Liver (tissue), 9 donors: ENCODE measurements around the gene STEAP2. TPM values are rescaled to one million over a fixed set of nuclear protein-coding genes. Genes with fewer than 3 reads are reported as not detected.

Source experiments
- DNase-seq: peaks from one replicate; pipeline ENCODE4 v3.0.0-alpha.2; 2017; ENCODE audit warnings: low spot score
- H3K27ac ChIP-seq, 2 donors: one replicate each; pipeline ENCODE4 v1.7.0; 2013; ENCODE audit warnings: inconsistent platforms in 2 of 2, low read length in 2 of 2, control low read depth in 1 of 2, low read depth in 1 of 2, mild to moderate bottlenecking in 1 of 2
- H3K27me3 ChIP-seq, 4 donors: one replicate each; pipeline versions ENCODE4 v1.6.1 to v1.7.0; 2013; ENCODE audit warnings: low read length in 3 of 4, inconsistent platforms in 1 of 4, mild to moderate bottlenecking in 1 of 4, moderate library complexity in 1 of 4; ENCODE audit not compliant: control insufficient read depth in 4 of 4, insufficient read depth in 4 of 4
- H3K36me3 ChIP-seq, 4 donors: one replicate each; pipeline versions ENCODE4 v1.6.1 to v1.7.0; 2013; ENCODE audit warnings: low read length in 3 of 4, mild to moderate bottlenecking in 3 of 4, low read depth in 1 of 4, moderate library complexity in 1 of 4; ENCODE audit not compliant: control insufficient read depth in 4 of 4, insufficient read depth in 3 of 4
- H3K4me1 ChIP-seq, 4 donors: one replicate each; pipeline versions ENCODE4 v1.6.1 to v1.7.0; 2013; ENCODE audit warnings: low read length in 3 of 4, mild to moderate bottlenecking in 3 of 4, moderate library complexity in 1 of 4; ENCODE audit not compliant: control insufficient read depth in 4 of 4, insufficient read depth in 4 of 4
- H3K4me3 ChIP-seq, 3 donors: one replicate each; pipeline versions ENCODE4 v1.6.1 to v1.7.0; 2013; ENCODE audit warnings: low read length in 3 of 3, control low read depth in 1 of 3, low read depth in 1 of 3, mild to moderate bottlenecking in 1 of 3
- H3K9ac ChIP-seq, 2 donors: one replicate each; pipeline ENCODE4 v1.7.0; 2013; ENCODE audit warnings: low read length in 2 of 2, mild to moderate bottlenecking in 2 of 2, moderate library complexity in 2 of 2, control low read depth in 1 of 2, low read depth in 1 of 2
- H3K9me3 ChIP-seq, 4 donors: one replicate each; pipeline versions ENCODE4 v1.6.1 to v1.7.0; 2013; ENCODE audit warnings: low read length in 3 of 4; ENCODE audit not compliant: control insufficient read depth in 4 of 4
- CTCF ChIP-seq: fragments of 150-350 bp; IDR thresholded peaks from 2 replicates; pipeline ENCODE4 v1.5.1; 2017; ENCODE audit warnings: improper control_type of control experiment, low read depth, low read length; ENCODE audit not compliant: missing input control
- EGR1 ChIP-seq, 2 donors: IDR thresholded peaks; 2 replicates each; pipeline ENCODE4 v1.6.1; 2016 to 2018; ENCODE audit warnings: antibody characterized with exemption in 2 of 2, low read depth in 2 of 2
- FOXA1 ChIP-seq: IDR thresholded peaks from 2 replicates; pipeline ENCODE4 v1.6.1; 2016; ENCODE audit warnings: antibody characterized with exemption
- FOXA2 ChIP-seq: IDR thresholded peaks from 2 replicates; pipeline ENCODE4 v1.6.1; 2016; ENCODE audit warnings: antibody characterized with exemption
- GABPA ChIP-seq, 2 donors: IDR thresholded peaks in 1 of 2; conservative IDR thresholded peaks in 1 of 2; 2 replicates each; pipeline ENCODE4 v1.6.1; 2016; ENCODE audit warnings: antibody characterized with exemption in 2 of 2, mild to moderate bottlenecking in 1 of 2, moderate library complexity in 1 of 2
- HNF4A ChIP-seq, 2 donors: conservative IDR thresholded peaks; 2 replicates each; pipeline ENCODE4 v1.6.1; 2016; ENCODE audit warnings: antibody characterized with exemption in 2 of 2, mild to moderate bottlenecking in 2 of 2
- HNF4G ChIP-seq: IDR thresholded peaks from 2 replicates; pipeline ENCODE4 v1.6.1; 2016; ENCODE audit warnings: antibody characterized with exemption
- JUND ChIP-seq, 2 donors: IDR thresholded peaks; 2 replicates each; pipeline ENCODE4 v1.6.1; 2016; ENCODE audit warnings: antibody characterized with exemption in 2 of 2
- MAX ChIP-seq: IDR thresholded peaks from 2 replicates; pipeline ENCODE4 v1.6.1; 2016; ENCODE audit warnings: antibody characterized with exemption
- NR2F2 ChIP-seq: IDR thresholded peaks from 2 replicates; pipeline ENCODE4 v1.6.1; 2016; ENCODE audit warnings: antibody characterized with exemption
- RAD21 ChIP-seq, 2 donors: IDR thresholded peaks; 2 replicates each; pipeline ENCODE4 v1.6.1; 2016; ENCODE audit warnings: antibody characterized with exemption in 2 of 2, mild to moderate bottlenecking in 2 of 2
- REST ChIP-seq: IDR thresholded peaks from 2 replicates; pipeline ENCODE4 v1.6.1; 2016; ENCODE audit warnings: antibody characterized with exemption, mild to moderate bottlenecking
- RXRA ChIP-seq, 2 donors: IDR thresholded peaks; 2 replicates each; pipeline ENCODE4 v1.6.1; 2017 to 2018; ENCODE audit warnings: antibody characterized with exemption in 2 of 2, mild to moderate bottlenecking in 1 of 2
- SP1 ChIP-seq: IDR thresholded peaks from 2 replicates; pipeline ENCODE4 v1.6.1; 2018; ENCODE audit warnings: antibody characterized with exemption, mild to moderate bottlenecking
- TAF1 ChIP-seq: conservative IDR thresholded peaks from 2 replicates; pipeline ENCODE4 v1.6.1; 2016; ENCODE audit warnings: antibody characterized with exemption, mild to moderate bottlenecking
- YY1 ChIP-seq: IDR thresholded peaks from 2 replicates; pipeline ENCODE4 v1.6.1; 2016; ENCODE audit warnings: antibody characterized with exemption, mild to moderate bottlenecking
- WGBS: extraction: QIAGEN DNeasy Blood & Tissue Kit; methylation state at CpG from one replicate; pipeline ENCODE4 v1.1.7; 2013; 5-methylcytosine and 5-hydroxymethylcytosine counted together
- polyA plus RNA-seq, 2 donors: library from polyadenylated mRNA; stranded (reverse) in 1 of 2; unstranded in 1 of 2; fragments of 200-250 nt in 1 of 2; fragments of >200 nt in 1 of 2; fragmentation: Nextera tagmentation in 1 of 2; extraction: Ambion mirVana in 1 of 2; gene quantifications; one replicate each; pipeline versions ENCODE4 v1.2.1 to v1.2.3, GENCODE V29; 2013 to 2015
- total RNA-seq, 2 donors: library from RNA; depleted of rRNA; stranded (reverse); fragments of >200 nt; gene quantifications; one replicate each; pipeline ENCODE4 v1.2.3, GENCODE V29; 2014
- TF ChIP-seq, protein P1 (sequence below): IDR thresholded peaks from 2 replicates; pipeline ENCODE4 v1.6.1; 2016; ENCODE audit warnings: antibody characterized with exemption
- TF ChIP-seq, protein P2 (sequence below): IDR thresholded peaks from 2 replicates; pipeline ENCODE4 v1.6.1; 2016; ENCODE audit warnings: antibody characterized with exemption
- donor health status: healthy.
- donor health status: healthy.
- donor health status: healthy.
- donor health status: healthy.
- donor health status: healthy.

STEAP2 gene
- total and polyA plus RNA-seq, 4 donors: 1.2 to 25.9 (median 5.2) TPM

- H3K9ac ChIP-seq: no peak overlapping the region
- H3K4me3 ChIP-seq: no peak overlapping the region
- 88% methylated on average over 2 of the region's 2 CpGs for WGBS
- peaks cover 0 to 2% (median under 1%) of the 10 kb centered on the region in 4 donors for H3K4me1 ChIP-seq
- H3K36me3 ChIP-seq: no peaks in the 10 kb centered on the region
- H3K9me3 ChIP-seq: no peaks in the 10 kb centered on the region
- TF ChIP-seq RXRA (IDR thresholded peaks at IDR 0.05) (no peak), RAD21 (IDR thresholded peaks at IDR 0.05) (no peak), TAF1 (no peak), GABPA (IDR thresholded peaks at IDR 0.05 in 1 of 2, conservative IDR thresholded peaks at IDR 0.05 in 1 of 2) (no peak), SP1 (no peak), FOXA1 (no peak), NR2F2 (no peak), HNF4G (no peak), FOXA2 (no peak), YY1 (no peak), CTCF (no peak), MAX (no peak), EGR1 (IDR thresholded peaks at IDR 0.05; ENCODE audit: low read depth in 2 of 2) (no peak), HNF4A (conservative IDR thresholded peaks at IDR 0.05) (no peak), REST (no peak), JUND (IDR thresholded peaks at IDR 0.05) (no peak)
- TF ChIP-seq, protein P1, sequence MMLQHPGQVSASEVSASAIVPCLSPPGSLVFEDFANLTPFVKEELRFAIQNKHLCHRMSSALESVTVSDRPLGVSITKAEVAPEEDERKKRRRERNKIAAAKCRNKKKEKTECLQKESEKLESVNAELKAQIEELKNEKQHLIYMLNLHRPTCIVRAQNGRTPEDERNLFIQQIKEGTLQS: no peak
- TF ChIP-seq, protein P2, sequence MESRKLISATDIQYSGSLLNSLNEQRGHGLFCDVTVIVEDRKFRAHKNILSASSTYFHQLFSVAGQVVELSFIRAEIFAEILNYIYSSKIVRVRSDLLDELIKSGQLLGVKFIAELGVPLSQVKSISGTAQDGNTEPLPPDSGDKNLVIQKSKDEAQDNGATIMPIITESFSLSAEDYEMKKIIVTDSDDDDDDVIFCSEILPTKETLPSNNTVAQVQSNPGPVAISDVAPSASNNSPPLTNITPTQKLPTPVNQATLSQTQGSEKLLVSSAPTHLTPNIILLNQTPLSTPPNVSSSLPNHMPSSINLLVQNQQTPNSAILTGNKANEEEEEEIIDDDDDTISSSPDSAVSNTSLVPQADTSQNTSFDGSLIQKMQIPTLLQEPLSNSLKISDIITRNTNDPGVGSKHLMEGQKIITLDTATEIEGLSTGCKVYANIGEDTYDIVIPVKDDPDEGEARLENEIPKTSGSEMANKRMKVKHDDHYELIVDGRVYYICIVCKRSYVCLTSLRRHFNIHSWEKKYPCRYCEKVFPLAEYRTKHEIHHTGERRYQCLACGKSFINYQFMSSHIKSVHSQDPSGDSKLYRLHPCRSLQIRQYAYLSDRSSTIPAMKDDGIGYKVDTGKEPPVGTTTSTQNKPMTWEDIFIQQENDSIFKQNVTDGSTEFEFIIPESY: no peak
- no peak for DNase-seq
- H3K27ac ChIP-seq: no peak overlapping the region
- no peaks in the 10 kb centered on the region for H3K27me3 ChIP-seq
These were observed 19.3 kb downstream of the STEAP2 start for GRCh38 chr7:90230834-90231233.
